HCT116 (cell line): ENCODE results near the gene HIVEP3. TPM values are rescaled to one million over a fixed set of nuclear protein-coding genes. Genes with fewer than 3 reads are reported as not detected.

Source experiments
- ATAC-seq: fragments of 200-7000 bp; cut with Tn5 transposase; 2 replicates; pipeline ENCODE4 v1.9.1; 2020; ENCODE audit warnings: mild to moderate bottlenecking, moderate library complexity
- BruUV-seq: library from RNA; stranded (reverse); fragments of 400-500 nt; replicated peaks from 2 replicates; lab custom pipeline; 2021; lab: Mats Ljungman, UMichigan
- CTCF ChIA-PET: fragments of 300-600 bp; sonication (Branson Sonifier 250); formaldehyde crosslinking; loops from one replicate; lab custom pipeline; 2021; ENCODE audit warnings: antibody characterized with exemption; lab: Charles Lee
- POLR2A ChIA-PET: fragments of 300-600, 350-600 bp; sonication (Branson Sonifier 250); formaldehyde crosslinking; loops from one replicate; lab custom pipeline; 2021; ENCODE audit warnings: antibody characterized with exemption; lab: Charles Lee
- RAD21 ChIA-PET, 2 experiments: fragments of 300-600 bp; sonication (Branson Sonifier 250); formaldehyde crosslinking; loops; one replicate each; lab custom pipeline; 2023; ENCODE audit warnings: low total read pairs in 2 of 2; ENCODE audit not compliant: uncharacterized antibody in 2 of 2, unreplicated experiment in 2 of 2, low non-redundant PET in 1 of 2; lab: Charles Lee
- DNase-seq: peaks from one replicate; pipeline ENCODE4 v3.0.0-alpha.2; 2010; ENCODE audit warnings: low read depth, low spot score
- H2AFZ ChIP-seq: fragments of 200-600 bp; shearing (Covaris generic), sonication (generic); 2 replicates; pipeline ENCODE4 v1.6.1; 2017; ENCODE audit warnings: low read depth, mixed run types, mixed read lengths, antibody characterized with exemption, low read length; ENCODE audit not compliant: poor library complexity, severe bottlenecking
- H3K27ac ChIP-seq: 2 replicates; pipeline ENCODE4 v1.5.1; 2012; ENCODE audit warnings: low read depth, low read length
- H3K27me3 ChIP-seq: fragments of 200-600 bp; sonication (generic); 2 replicates; pipeline ENCODE4 v1.6.1; 2016; ENCODE audit warnings: mixed run types, low read length, mixed read lengths; ENCODE audit not compliant: insufficient read depth
- H3K36me3 ChIP-seq, 2 experiments: fragments of 200-500 bp in 1 of 2; fragments of 200-600 bp in 1 of 2; sonication (Bioruptor generic) in 1 of 2; sonication (generic) in 1 of 2; 2 replicates each; pipeline versions ENCODE4 v1.5.1 to v1.6.1; 2014 to 2016; ENCODE audit warnings: low read length in 2 of 2, inconsistent platforms in 1 of 2, mixed read lengths in 1 of 2, mixed run types in 1 of 2; ENCODE audit not compliant: insufficient read depth in 2 of 2, control insufficient read depth in 1 of 2
- H3K4me1 ChIP-seq, 2 experiments: fragments of 200-600 bp in 1 of 2; sonication (generic) in 1 of 2; 2 replicates each; pipeline versions ENCODE4 v1.5.1 to v1.6.1; 2012 to 2017; ENCODE audit warnings: low read length in 2 of 2, inconsistent platforms in 1 of 2, mild to moderate bottlenecking in 1 of 2, mixed read lengths in 1 of 2, mixed run types in 1 of 2, moderate library complexity in 1 of 2; ENCODE audit not compliant: insufficient read depth in 2 of 2, control insufficient read depth in 1 of 2
- H3K4me2 ChIP-seq: fragments of 200-600 bp; sonication (generic); 2 replicates; pipeline ENCODE4 v1.6.1; 2017; ENCODE audit warnings: mixed run types, low read length, mixed read lengths
- H3K4me3 ChIP-seq, 2 experiments: fragments of 200-600 bp in 1 of 2; sonication (generic) in 1 of 2; replicated peaks in 1 of 2; 2 replicates each; pipeline ENCODE4 v1.5.1; 2011 to 2016; ENCODE audit warnings: low read length in 2 of 2, control low read depth in 1 of 2, low read depth in 1 of 2, mild to moderate bottlenecking in 1 of 2, mixed read lengths in 1 of 2, mixed run types in 1 of 2
- H3K79me2 ChIP-seq: fragments of 200-600 bp; sonication (generic); 2 replicates; pipeline ENCODE4 v1.6.1; 2017; ENCODE audit warnings: mild to moderate bottlenecking, mixed run types, low read length, moderate library complexity, mixed read lengths; ENCODE audit not compliant: insufficient read depth
- H3K9ac ChIP-seq: fragments of 200-600 bp; sonication (generic); 2 replicates; pipeline ENCODE4 v1.6.1; 2016; ENCODE audit warnings: low read length, mixed read lengths
- H3K9me2 ChIP-seq: fragments of 200-600 bp; sonication (generic), shearing (Covaris generic); 2 replicates; pipeline ENCODE4 v1.6.1; 2017; ENCODE audit warnings: mixed run types, mild to moderate bottlenecking, moderate library complexity; ENCODE audit not compliant: insufficient read depth
- H3K9me3 ChIP-seq, 2 experiments: fragments of 200-500 bp in 1 of 2; fragments of 200-600 bp in 1 of 2; sonication (Bioruptor generic) in 1 of 2; sonication (generic) in 1 of 2; 2 replicates each; pipeline ENCODE4 v1.6.1; 2014 to 2017; ENCODE audit warnings: low read length in 2 of 2, mixed read lengths in 2 of 2, inconsistent platforms in 1 of 2, low read depth in 1 of 2, mild to moderate bottlenecking in 1 of 2, mixed run types in 1 of 2, moderate library complexity in 1 of 2; ENCODE audit not compliant: control insufficient read depth in 1 of 2, insufficient read depth in 1 of 2
- H4K20me1 ChIP-seq: fragments of 200-600 bp; sonication (generic), shearing (Covaris generic); 2 replicates; pipeline ENCODE4 v1.6.1; 2017; ENCODE audit warnings: mixed run types, mild to moderate bottlenecking, moderate library complexity; ENCODE audit not compliant: insufficient read depth
- CBX3 ChIP-seq: IDR thresholded peaks from 2 replicates; pipeline ENCODE4 v1.6.1; 2012; ENCODE audit warnings: low read depth
- CEBPB ChIP-seq: IDR thresholded peaks from 2 replicates; pipeline ENCODE4 v1.6.1; 2012; ENCODE audit warnings: low read depth
- EGR1 ChIP-seq: IDR thresholded peaks from 2 replicates; pipeline ENCODE4 v1.6.1; 2012; ENCODE audit warnings: low read depth
- ELF1 ChIP-seq: IDR thresholded peaks from 2 replicates; pipeline ENCODE4 v1.6.1; 2012; ENCODE audit warnings: low read depth, borderline replicate concordance
- EZH2phosphoT487 ChIP-seq: fragments of 200-600 bp; IDR thresholded peaks from 2 replicates; pipeline ENCODE4 v1.6.1; 2018; ENCODE audit warnings: antibody characterized with exemption, borderline replicate concordance
- FOSL1 ChIP-seq: IDR thresholded peaks from 2 replicates; pipeline ENCODE4 v1.6.1; 2012; ENCODE audit warnings: low read depth
- JUND ChIP-seq: IDR thresholded peaks from 2 replicates; pipeline ENCODE4 v1.6.1; 2012
- MAX ChIP-seq: IDR thresholded peaks from 2 replicates; pipeline ENCODE4 v1.6.1; 2012
- POLR2A ChIP-seq: IDR thresholded peaks from 2 replicates; pipeline ENCODE4 v1.7.0; 2011; ENCODE audit warnings: borderline replicate concordance; ENCODE audit not compliant: insufficient read depth, insufficient read length; ENCODE audit errors: extremely low read depth
- REST ChIP-seq: IDR thresholded peaks from 2 replicates; pipeline ENCODE4 v1.6.1; 2012; ENCODE audit warnings: low read depth
- SIN3A ChIP-seq: IDR thresholded peaks from 2 replicates; pipeline ENCODE4 v1.6.1; 2012; ENCODE audit warnings: low read depth
- SP1 ChIP-seq: IDR thresholded peaks from 2 replicates; pipeline ENCODE4 v1.6.1; 2012; ENCODE audit warnings: low read depth
- ZFX ChIP-seq: fragments of 450-650 bp; IDR thresholded peaks from 2 replicates; pipeline ENCODE4 v1.6.1; 2017
- ZNF274 ChIP-seq: fragments of 200-500 bp; sonication (Bioruptor generic); IDR thresholded peaks from 2 replicates; pipeline ENCODE4 v1.6.1; 2014; ENCODE audit warnings: mild to moderate bottlenecking, low read depth, low read length, inconsistent platforms
- intact Hi-C: fragments of 100-400 bp; cut with micrococcal nuclease; formaldehyde crosslinking; loops from 2 replicates; pipeline ENCODE4 v1.10.0; 2022
- total RNA-seq: library from RNA; stranded (reverse); gene quantifications from one replicate; pipeline ENCODE4 v1.2.1, GENCODE V29; 2021; ENCODE audit not compliant: unreplicated experiment
- TF ChIP-seq, protein P1 (sequence below): IDR thresholded peaks from 2 replicates; pipeline ENCODE4 v1.6.1; 2012
- TF ChIP-seq, protein P2 (sequence below): IDR thresholded peaks from 2 replicates; pipeline ENCODE4 v1.6.1; 2011; ENCODE audit warnings: mild to moderate bottlenecking, low read length, moderate library complexity; ENCODE audit not compliant: insufficient replicate concordance; ENCODE audit errors: extremely low read depth

Gene HIVEP3
- total RNA-seq, 1 experiment from 2014 or later = 7.1 TPM

GRCh38 chr1:41580520-41581172 lies 338.1 kb downstream of the HIVEP3 start:
- H3K4me1 ChIP-seq = no peaks in the 10 kb centered on the region
- H2AFZ ChIP-seq = no peak overlapping the region
- CTCF ChIA-PET = no interaction called here
- POLR2A ChIA-PET = no interaction called here
- H3K36me3 ChIP-seq = no peaks in the 10 kb centered on the region
- DNase-seq (no peak), ATAC-seq (no peak)
- H3K4me3 ChIP-seq = no peak overlapping the region
- no peaks in the 10 kb centered on the region for H3K79me2 ChIP-seq
- no peaks in the 10 kb centered on the region for H3K9me2 ChIP-seq
- RAD21 ChIA-PET = no interaction called here
- no peak overlapping the region for H3K27ac ChIP-seq
- TF ChIP-seq POLR2A = no peak
- TF ChIP-seq JUND = no peak
- no peak for TF ChIP-seq MAX
- no peak overlapping the region for H3K9ac ChIP-seq
- no peaks in the 10 kb centered on the region for H3K27me3 ChIP-seq
- H3K4me2 ChIP-seq = no peak overlapping the region
- H4K20me1 ChIP-seq = no peaks in the 10 kb centered on the region
- no peaks in the 10 kb centered on the region for H3K9me3 ChIP-seq
- intact Hi-C loops = no loop called here
- no TSS peak for BruUV-seq

DNA sequence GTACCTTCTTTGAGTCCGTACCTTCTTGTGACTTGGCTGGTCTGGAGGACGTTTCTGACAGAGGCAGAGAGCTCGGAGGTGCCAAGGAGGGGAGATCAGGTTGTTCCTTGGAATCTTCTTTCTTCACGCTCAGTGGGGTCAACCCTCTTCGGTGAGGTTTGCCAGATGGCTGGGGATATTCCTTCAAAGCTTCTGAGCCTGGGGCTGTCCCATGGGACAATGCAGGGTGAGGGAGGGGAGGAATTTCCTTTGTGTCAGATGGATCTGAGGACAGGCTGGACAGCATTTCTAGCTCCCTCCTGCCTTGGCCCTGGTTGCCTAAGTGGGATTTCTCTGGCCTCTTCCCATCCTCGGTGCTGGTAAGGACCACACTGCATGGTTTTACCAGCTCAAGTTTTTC lies 338.7 kb downstream of the HIVEP3 start:
- H3K9me2 ChIP-seq = no peaks in the 10 kb centered on the region
- ATAC-seq (no peak), DNase-seq (no peak)
- no peak overlapping the region for H3K9ac ChIP-seq
- POLR2A ChIA-PET = no interaction called here
- TSS peak; percentile 33 for BruUV-seq
- RAD21 ChIA-PET = no interaction called here
- no peak overlapping the region for H3K4me3 ChIP-seq
- intact Hi-C loops = no loop called here
- H2AFZ ChIP-seq = no peak overlapping the region
- H3K79me2 ChIP-seq = no peaks in the 10 kb centered on the region
- no peak overlapping the region for H3K4me2 ChIP-seq
- CTCF ChIA-PET = no interaction called here
- H3K27me3 ChIP-seq = no peaks in the 10 kb centered on the region
- no peak overlapping the region for H3K27ac ChIP-seq
- H3K9me3 ChIP-seq = no peaks in the 10 kb centered on the region
- no peaks in the 10 kb centered on the region for H3K36me3 ChIP-seq
- no peaks in the 10 kb centered on the region for H3K4me1 ChIP-seq
- no peaks in the 10 kb centered on the region for H4K20me1 ChIP-seq
- TF ChIP-seq, protein P1, sequence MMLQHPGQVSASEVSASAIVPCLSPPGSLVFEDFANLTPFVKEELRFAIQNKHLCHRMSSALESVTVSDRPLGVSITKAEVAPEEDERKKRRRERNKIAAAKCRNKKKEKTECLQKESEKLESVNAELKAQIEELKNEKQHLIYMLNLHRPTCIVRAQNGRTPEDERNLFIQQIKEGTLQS = no peak
- TF ChIP-seq JUND = no peak
- no peak for TF ChIP-seq POLR2A
- TF ChIP-seq, protein P2, sequence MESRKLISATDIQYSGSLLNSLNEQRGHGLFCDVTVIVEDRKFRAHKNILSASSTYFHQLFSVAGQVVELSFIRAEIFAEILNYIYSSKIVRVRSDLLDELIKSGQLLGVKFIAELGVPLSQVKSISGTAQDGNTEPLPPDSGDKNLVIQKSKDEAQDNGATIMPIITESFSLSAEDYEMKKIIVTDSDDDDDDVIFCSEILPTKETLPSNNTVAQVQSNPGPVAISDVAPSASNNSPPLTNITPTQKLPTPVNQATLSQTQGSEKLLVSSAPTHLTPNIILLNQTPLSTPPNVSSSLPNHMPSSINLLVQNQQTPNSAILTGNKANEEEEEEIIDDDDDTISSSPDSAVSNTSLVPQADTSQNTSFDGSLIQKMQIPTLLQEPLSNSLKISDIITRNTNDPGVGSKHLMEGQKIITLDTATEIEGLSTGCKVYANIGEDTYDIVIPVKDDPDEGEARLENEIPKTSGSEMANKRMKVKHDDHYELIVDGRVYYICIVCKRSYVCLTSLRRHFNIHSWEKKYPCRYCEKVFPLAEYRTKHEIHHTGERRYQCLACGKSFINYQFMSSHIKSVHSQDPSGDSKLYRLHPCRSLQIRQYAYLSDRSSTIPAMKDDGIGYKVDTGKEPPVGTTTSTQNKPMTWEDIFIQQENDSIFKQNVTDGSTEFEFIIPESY = no peak
- TF ChIP-seq FOSL1 = no peak
- TF ChIP-seq EGR1 = no peak
- TF ChIP-seq ZNF274 = no peak
- no peak for TF ChIP-seq SP1
- no peak for TF ChIP-seq EZH2phosphoT487
- no peak for TF ChIP-seq ZFX
- no peak for TF ChIP-seq SIN3A
- TF ChIP-seq REST = no peak
- no peak for TF ChIP-seq ELF1
- no peak for TF ChIP-seq CBX3
- TF ChIP-seq CEBPB = no peak
